SK-N-SH (cell line): ENCODE measurements around the gene ZNF780B.

ENCODE experiments used
- EP300 ChIP-seq, 2 experiments: IDR thresholded peaks; 2 replicates each; pipeline versions ENCODE4 v1.4.0 to v1.6.1; 2012; ENCODE audit warnings: borderline replicate concordance in 1 of 2, low read depth in 1 of 2, low read length in 1 of 2
- EZH2phosphoT487 ChIP-seq: fragments of 200-600 bp; sonication (generic); IDR thresholded peaks from 2 replicates; pipeline ENCODE4 v1.6.1; 2017; ENCODE audit warnings: low read depth, mixed run types, mild to moderate bottlenecking, antibody characterized with exemption, moderate library complexity, borderline replicate concordance
- RCOR1 ChIP-seq: fragments of 150-350 bp; IDR thresholded peaks from 2 replicates; pipeline ENCODE4 v1.6.1; 2017; ENCODE audit warnings: antibody characterized with exemption, low read length

DNA sequence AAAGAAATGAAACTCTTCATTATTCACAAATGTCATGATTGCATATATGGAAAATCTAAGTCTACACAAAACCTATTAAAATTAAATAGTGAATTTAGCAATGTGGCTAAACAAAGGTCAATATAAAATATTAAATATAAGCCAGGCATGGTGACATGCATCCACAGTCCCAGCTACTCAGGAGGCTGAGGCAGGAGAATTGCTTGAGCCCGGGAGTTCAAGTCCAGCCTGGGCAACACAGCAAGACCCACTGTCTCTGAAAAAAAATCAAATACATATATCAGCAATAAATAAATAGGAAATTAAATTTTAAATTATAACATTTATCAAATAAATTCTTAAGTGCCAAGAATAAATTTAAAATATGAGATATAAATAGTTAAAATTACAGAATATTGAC, 73.1 kb downstream of the ZNF780B start:
- no peak for TF ChIP-seq EP300 (IDR thresholded peaks at IDR 0.05; ENCODE audit: borderline replicate concordance in 1 of 2, low read depth in 1 of 2, low read length in 1 of 2)
- no peak for TF ChIP-seq RCOR1
- no peak for TF ChIP-seq EZH2phosphoT487
